ENCODE results near the gene NBPF1.
"Not testable (repeated sequence)": the region's sequence is repeated elsewhere in the genome, so short reads cannot be mapped to it uniquely, and the experiment has no call there.

Gene NBPF1

GRCh38 chr1:16621681-16622315 is 8.4 kb upstream of the NBPF1 start:
- DNase-seq (ENCODE audit: low read depth in 3 of 3): not testable (repeated sequence)

- no peak for DNase-seq (ENCODE audit: low read depth in 3 of 3)
Measured at GRCh38 chr1:16621300-16621658, 7.9 kb upstream of the NBPF1 start.

GRCh38 chr1:16619803-16620501 is 6.6 kb upstream of the NBPF1 start:
- not testable (repeated sequence) for DNase-seq (ENCODE audit: low read depth in 3 of 3)

GRCh38 chr1:16618719-16619118 is 5.4 kb upstream of the NBPF1 start:
- no peak for DNase-seq (ENCODE audit: low read depth in 3 of 3)

GRCh38 chr1:16617778-16618580 is 4.6 kb upstream of the NBPF1 start:
- no peak for DNase-seq (ENCODE audit: low read depth in 3 of 3)

- DNase-seq (ENCODE audit: low read depth in 3 of 3): no peak
Measured at GRCh38 chr1:16617114-16617631, 3.8 kb upstream of the NBPF1 start.

GRCh38 chr1:16615253-16616252 is 2.2 kb upstream of the NBPF1 start:
- DNase-seq (ENCODE audit: low read depth in 3 of 3): no peak

GRCh38 chr1:16614361-16615252 is 1.2 kb upstream of the NBPF1 start:
- no peak for DNase-seq (ENCODE audit: low read depth in 3 of 3)

- no peak for DNase-seq (ENCODE audit: low read depth in 3 of 3)
Measured at GRCh38 chr1:16612332-16613172, 812 bp downstream of the NBPF1 start.

- not testable (repeated sequence) for DNase-seq (ENCODE audit: low read depth in 3 of 3)
Measured at GRCh38 chr1:16611981-16612331, 1.4 kb downstream of the NBPF1 start.

GRCh38 chr1:16611164-16611563 is 2.2 kb downstream of the NBPF1 start:
- DNase-seq (ENCODE audit: low read depth in 3 of 3): not testable (repeated sequence)

GRCh38 chr1:16610553-16610952 is 2.8 kb downstream of the NBPF1 start:
- not testable (repeated sequence) for DNase-seq (ENCODE audit: low read depth in 3 of 3)

GRCh38 chr1:16609761-16610160 is 3.6 kb downstream of the NBPF1 start:
- DNase-seq (ENCODE audit: low read depth in 3 of 3): not testable (repeated sequence)

GRCh38 chr1:16608838-16609560 is 4.4 kb downstream of the NBPF1 start:
- no peak for DNase-seq (ENCODE audit: low read depth in 3 of 3)

GRCh38 chr1:16607853-16608815 is 5.2 kb downstream of the NBPF1 start:
- not testable (repeated sequence) for DNase-seq (ENCODE audit: low read depth in 3 of 3)

GRCh38 chr1:16607433-16607851 is 5.9 kb downstream of the NBPF1 start:
- no peak for DNase-seq (ENCODE audit: low read depth in 3 of 3)

GRCh38 chr1:16606666-16607432 is 6.5 kb downstream of the NBPF1 start:
- not testable (repeated sequence) for DNase-seq (ENCODE audit: low read depth in 3 of 3)
